B cell (primary cell): ENCODE data around the gene CCDC196.

Experiments used
- EZH2 ChIP-seq: IDR thresholded peaks from 2 replicates; pipeline ENCODE4 v1.6.1; 2012; ENCODE audit warnings: borderline replicate concordance, low read depth, mild to moderate bottlenecking, moderate library complexity, low read length; ENCODE audit not compliant: insufficient read depth, poor library complexity, severe bottlenecking
- TF ChIP-seq, protein P1 (sequence below): fragments of 200-600 bp; IDR thresholded peaks from one replicate; pipeline ENCODE4 v1.8.0; 2022; ENCODE audit warnings: antibody characterized with exemption, mild to moderate bottlenecking

DNA sequence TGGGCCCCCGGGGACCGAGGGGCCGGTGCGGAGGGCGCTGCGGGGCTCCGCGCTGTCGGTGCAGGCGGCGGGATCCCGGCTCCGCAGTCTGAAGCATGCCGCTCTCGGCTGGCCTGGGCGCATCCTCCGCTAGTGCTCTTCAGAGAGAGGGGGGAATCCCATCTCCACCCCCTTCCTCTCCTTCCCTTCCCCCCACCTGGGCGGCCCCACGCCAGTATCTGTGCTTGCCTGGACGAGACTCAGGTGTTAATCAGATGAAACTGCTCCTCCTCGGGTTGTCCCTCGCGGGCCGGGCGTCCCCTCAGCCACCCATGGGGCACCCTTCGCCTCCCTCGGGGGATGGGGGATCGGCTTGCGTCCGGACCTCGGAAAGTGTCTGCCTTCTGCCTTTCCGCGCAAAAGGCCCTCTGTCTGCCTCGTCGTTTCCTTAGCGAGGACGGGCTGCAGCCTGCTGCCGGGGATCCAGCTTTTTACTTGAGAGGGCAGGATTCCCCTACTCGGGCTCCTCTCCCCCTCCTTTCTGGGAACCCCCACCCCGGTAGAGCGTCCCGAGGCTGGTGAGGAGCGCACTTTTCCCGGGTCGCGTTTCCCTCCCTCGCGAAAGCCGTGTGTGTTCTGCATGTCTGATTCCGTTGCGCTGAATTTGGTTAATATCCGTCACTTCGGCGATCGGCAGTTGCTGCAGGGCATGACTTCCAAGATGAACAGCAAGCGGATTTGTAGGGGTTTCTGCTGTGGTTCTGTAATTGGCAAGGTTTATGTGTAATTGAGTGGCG is 22.9 kb downstream of the CCDC196 start:
- TF ChIP-seq, protein P1, sequence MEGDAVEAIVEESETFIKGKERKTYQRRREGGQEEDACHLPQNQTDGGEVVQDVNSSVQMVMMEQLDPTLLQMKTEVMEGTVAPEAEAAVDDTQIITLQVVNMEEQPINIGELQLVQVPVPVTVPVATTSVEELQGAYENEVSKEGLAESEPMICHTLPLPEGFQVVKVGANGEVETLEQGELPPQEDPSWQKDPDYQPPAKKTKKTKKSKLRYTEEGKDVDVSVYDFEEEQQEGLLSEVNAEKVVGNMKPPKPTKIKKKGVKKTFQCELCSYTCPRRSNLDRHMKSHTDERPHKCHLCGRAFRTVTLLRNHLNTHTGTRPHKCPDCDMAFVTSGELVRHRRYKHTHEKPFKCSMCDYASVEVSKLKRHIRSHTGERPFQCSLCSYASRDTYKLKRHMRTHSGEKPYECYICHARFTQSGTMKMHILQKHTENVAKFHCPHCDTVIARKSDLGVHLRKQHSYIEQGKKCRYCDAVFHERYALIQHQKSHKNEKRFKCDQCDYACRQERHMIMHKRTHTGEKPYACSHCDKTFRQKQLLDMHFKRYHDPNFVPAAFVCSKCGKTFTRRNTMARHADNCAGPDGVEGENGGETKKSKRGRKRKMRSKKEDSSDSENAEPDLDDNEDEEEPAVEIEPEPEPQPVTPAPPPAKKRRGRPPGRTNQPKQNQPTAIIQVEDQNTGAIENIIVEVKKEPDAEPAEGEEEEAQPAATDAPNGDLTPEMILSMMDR = no peak
- TF ChIP-seq EZH2 = no peak
